ENCODE data around the gene KRTAP10-3.

- TF ChIP-seq, protein P1, sequence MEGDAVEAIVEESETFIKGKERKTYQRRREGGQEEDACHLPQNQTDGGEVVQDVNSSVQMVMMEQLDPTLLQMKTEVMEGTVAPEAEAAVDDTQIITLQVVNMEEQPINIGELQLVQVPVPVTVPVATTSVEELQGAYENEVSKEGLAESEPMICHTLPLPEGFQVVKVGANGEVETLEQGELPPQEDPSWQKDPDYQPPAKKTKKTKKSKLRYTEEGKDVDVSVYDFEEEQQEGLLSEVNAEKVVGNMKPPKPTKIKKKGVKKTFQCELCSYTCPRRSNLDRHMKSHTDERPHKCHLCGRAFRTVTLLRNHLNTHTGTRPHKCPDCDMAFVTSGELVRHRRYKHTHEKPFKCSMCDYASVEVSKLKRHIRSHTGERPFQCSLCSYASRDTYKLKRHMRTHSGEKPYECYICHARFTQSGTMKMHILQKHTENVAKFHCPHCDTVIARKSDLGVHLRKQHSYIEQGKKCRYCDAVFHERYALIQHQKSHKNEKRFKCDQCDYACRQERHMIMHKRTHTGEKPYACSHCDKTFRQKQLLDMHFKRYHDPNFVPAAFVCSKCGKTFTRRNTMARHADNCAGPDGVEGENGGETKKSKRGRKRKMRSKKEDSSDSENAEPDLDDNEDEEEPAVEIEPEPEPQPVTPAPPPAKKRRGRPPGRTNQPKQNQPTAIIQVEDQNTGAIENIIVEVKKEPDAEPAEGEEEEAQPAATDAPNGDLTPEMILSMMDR (IDR thresholded peaks at IDR 0.05): no peak
- no peak for TF ChIP-seq POLR2A (IDR thresholded peaks at IDR 0.05)
Measured at GRCh38 chr21:44585892-44586291, 27.3 kb upstream of the KRTAP10-3 start.
